ENCODE results near the gene XKR8.

Gene XKR8

GRCh38 chr1:27959792-27960603, at the start of gene XKR8:
Gene XKR8 (plus strand): TSS chr1:27959973. CDS start chr1:27960070, 97 bp downstream.
- FAIRE-seq (no peak), DNase-seq (ENCODE audit: insufficient read length, low spot score) (peak; percentile 67)
- TF ChIP-seq POLR2A (IDR thresholded peaks at IDR 0.05; ENCODE audit: low read depth, low read length), result no peak

DNA sequence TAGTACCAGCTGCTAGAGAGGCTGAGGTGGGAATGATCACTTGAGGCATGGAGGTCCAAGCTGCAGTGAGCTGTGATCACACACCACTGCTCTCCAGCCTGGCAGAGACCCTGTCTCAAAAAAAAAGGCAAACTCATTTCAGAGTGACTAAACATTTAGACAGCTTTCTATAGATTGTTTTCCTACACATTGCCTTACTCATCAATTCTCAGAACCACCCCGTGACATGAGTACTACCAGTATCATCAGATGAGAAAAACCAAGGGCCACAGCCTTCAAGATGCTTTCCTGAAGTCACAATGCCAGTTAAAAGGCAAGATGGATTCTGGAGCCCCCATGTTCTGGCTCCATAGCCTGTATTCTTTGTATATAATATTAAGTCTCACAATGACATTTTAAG, 47.3 kb upstream of the XKR8 start:
- TF ChIP-seq POLR2A (IDR thresholded peaks at IDR 0.05; ENCODE audit: low read depth, low read length), result no peak
- DNase-seq (ENCODE audit: insufficient read length, low spot score) (no peak), FAIRE-seq (no peak)

DNA sequence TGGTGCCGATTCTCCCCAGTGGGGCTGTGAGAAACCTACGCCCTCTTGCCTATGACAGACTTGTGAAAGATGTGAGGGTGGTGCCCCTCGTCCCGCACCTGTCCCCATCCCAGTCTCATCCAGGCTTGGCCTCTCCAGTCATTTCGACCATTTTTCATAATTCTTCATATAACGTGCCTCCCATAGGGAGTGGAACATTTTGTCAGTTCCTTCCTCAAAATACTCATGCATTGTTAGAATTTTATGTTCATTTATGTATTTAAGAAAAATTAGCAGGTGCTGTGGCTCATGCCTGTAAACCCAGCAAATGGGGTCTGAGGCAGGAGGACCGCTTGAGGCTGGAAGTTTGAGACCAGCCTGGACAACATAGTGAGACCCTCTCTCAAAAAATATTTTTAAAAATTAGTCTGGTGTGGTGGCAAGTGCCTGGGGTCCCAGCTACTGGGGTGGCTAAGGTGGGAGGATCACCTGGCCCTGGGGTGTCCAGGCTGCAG, 44.6 kb upstream of the XKR8 start:
- FAIRE-seq (no peak), DNase-seq (ENCODE audit: insufficient read length, low spot score) (no peak)
- no peak for TF ChIP-seq POLR2A (IDR thresholded peaks at IDR 0.05; ENCODE audit: low read depth, low read length)

DNA sequence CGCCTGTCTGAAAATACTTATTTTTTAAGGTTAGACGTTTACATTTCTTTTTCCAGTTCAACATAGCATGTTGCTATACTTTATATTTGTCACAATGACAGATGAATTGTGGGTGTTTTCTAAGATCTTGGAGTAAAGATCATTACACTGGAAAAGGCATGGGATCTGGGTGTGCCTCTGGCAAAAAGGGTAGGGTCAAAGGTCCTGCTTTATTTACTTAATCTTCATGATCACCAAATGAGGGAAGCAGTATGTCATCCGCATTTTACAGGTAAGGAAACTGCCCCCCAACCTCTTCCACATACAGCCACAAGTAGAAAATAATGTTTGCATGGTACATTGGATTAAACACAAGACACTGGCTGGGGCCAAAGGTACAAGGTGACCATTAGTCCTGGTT, 37.5 kb upstream of the XKR8 start:
- TF ChIP-seq POLR2A (IDR thresholded peaks at IDR 0.05; ENCODE audit: low read depth, low read length), result no peak
- FAIRE-seq (no peak), DNase-seq (ENCODE audit: insufficient read length, low spot score) (no peak)

DNA sequence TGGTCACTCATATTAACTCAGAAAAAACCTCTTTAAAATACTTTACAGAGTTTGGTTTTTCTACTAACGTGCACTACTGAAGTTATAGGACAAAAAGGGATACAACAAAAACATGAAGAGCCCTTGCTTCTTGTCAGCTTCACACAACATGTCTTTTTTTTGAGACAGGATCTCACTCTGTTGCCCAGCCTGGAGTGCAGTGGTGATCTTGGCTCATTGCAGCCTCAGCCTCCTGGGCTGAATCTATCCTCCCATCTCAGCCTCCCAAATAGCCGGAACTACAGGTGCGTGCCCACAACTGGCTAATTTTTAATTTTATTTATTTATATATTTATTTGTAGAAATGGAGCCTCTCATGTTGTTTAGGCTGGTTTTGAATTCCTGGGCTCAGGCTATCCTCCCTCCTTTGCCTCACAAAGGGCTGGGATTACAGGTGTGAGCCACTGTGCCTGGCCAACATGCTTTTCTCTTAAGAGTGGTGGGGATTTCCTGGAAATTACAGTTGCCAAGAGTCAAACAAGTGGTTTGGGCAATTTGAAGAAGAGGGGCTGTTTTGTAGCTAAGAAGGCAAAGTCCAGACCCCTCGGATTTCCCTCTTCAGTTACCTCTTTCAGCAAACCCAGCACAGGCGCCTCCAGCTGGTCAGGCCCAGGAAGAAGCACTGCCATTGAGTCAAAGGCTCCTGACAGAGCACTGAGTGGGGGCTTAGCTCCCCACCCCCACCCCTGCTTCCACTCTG, 31.4 kb upstream of the XKR8 start:
- no peak for FAIRE-seq
- TF ChIP-seq POLR2A (IDR thresholded peaks at IDR 0.05; ENCODE audit: low read depth, low read length), result no peak
- DNase-seq (ENCODE audit: insufficient read length, low spot score), result no peak

DNA sequence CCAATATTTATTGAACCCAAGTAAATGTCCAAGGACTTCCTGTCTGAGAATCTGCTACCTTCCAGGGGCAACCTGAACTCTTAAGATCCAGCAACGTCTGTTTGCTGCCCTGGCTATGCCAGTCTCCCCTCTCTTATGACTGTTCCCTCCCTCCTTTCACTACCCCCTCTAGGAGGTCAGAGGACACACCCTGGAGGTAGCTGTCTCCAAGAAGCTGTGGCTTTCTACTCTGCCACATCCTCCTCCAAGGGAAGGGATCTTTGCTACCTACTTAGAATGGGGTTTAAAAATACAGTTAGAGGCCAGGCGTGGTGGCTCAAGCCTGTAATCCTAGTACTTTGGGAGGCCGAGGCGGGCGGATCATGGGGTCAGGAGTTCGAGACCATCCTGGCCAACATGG, 28.6 kb upstream of the XKR8 start:
- no peak for TF ChIP-seq POLR2A (IDR thresholded peaks at IDR 0.05; ENCODE audit: low read depth, low read length)
- no peak for DNase-seq (ENCODE audit: insufficient read length, low spot score)
- no peak for FAIRE-seq

GRCh38 chr1:27931759-27932158, 28.0 kb upstream of the XKR8 start:
- TF ChIP-seq POLR2A (IDR thresholded peaks at IDR 0.05; ENCODE audit: low read depth, low read length), result no peak
- FAIRE-seq (no peak), DNase-seq (ENCODE audit: insufficient read length, low spot score) (no peak)

- DNase-seq (ENCODE audit: insufficient read length, low spot score), result peak; percentile 18
- FAIRE-seq, result no peak
- no peak for TF ChIP-seq POLR2A (IDR thresholded peaks at IDR 0.05; ENCODE audit: low read depth, low read length)
These were observed 24.8 kb upstream of the XKR8 start, which contains the start of gene SMPDL3B for GRCh38 chr1:27934818-27935549. Gene SMPDL3B (plus strand): TSS chr1:27935000. CDS start chr1:27935184, 184 bp downstream.

GRCh38 chr1:27935721-27936120, 24.1 kb upstream of the XKR8 start:
- DNase-seq (ENCODE audit: insufficient read length, low spot score) (no peak), FAIRE-seq (no peak)
- TF ChIP-seq POLR2A (IDR thresholded peaks at IDR 0.05; ENCODE audit: low read depth, low read length), result no peak

DNA sequence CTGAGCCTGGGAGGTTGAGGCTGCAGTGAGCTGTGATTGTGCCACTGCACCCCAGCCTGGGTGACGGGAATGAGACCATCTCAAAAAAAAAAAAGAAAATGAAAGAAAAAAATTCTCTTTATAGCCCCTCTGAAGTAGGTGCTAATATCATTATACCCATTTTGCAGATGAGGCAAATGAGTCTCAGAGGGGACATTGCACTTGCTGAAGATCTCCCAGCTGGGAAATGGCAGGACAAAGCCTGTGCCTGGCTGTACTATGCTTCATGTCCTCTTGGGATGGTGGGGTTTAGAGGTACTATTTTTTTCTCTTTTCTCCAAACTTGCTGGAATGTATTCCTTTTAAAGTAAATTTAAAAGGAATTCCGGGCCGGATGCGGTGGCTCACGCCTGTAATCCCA, 23.4 kb upstream of the XKR8 start:
- DNase-seq (ENCODE audit: insufficient read length, low spot score), result no peak
- TF ChIP-seq POLR2A (IDR thresholded peaks at IDR 0.05; ENCODE audit: low read depth, low read length), result no peak
- FAIRE-seq, result no peak

DNA sequence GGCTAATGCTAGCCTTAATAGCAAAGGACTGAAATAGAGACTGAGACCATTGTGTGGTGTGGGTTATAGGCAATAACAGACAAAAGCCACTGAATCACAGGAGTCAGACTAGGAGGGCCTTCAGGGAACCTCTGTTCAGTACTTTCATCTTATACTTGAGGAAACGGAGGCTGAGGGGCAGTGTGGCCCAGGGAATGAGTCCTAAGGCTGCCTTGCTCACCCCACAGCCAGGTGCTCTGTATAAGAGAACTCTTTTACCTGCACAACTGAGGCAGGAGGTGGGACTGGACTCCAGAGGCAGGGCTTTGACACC, 22.3 kb upstream of the XKR8 start:
- no peak for FAIRE-seq

DNA sequence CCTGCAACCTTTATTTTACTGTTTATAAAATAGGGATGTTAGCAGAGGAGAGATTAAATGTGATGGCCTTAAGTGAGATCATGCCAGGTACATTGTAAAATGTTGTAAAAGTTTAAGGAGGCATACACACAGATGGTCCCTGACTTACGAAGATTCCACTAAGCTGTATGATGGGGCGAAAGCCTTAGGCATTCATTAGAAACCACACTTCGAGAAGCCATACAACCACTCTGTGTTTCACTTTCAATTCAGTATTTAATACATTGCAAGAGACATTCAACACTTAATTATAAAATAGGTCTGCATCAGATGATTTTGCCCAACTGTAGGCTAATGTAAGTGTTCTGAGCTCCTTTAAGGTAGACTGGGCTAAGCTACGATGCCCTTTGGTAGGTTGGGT, 21.3 kb upstream of the XKR8 start:
- DNase-seq (ENCODE audit: insufficient read length, low spot score) (no peak), FAIRE-seq (no peak)
- no peak for TF ChIP-seq POLR2A (IDR thresholded peaks at IDR 0.05; ENCODE audit: low read depth, low read length)

More for the DNA sequence above, 22.3 kb upstream of the XKR8 start:
- DNase-seq (ENCODE audit: insufficient read length, low spot score), result no peak
- no peak for TF ChIP-seq POLR2A (IDR thresholded peaks at IDR 0.05; ENCODE audit: low read depth, low read length)

- no peak for TF ChIP-seq POLR2A (IDR thresholded peaks at IDR 0.05; ENCODE audit: low read depth, low read length)
These were observed 19.5 kb upstream of the XKR8 start for GRCh38 chr1:27940297-27940696.

More at GRCh38 chr1:27940297-27940696, 19.5 kb upstream of the XKR8 start:
- FAIRE-seq (no peak), DNase-seq (ENCODE audit: insufficient read length, low spot score) (no peak)
